Measurements from ENCODE around the gene DIP2C.

GRCh38 chr10:392705-393037 lies 296.8 kb downstream of the DIP2C start:
- TF ChIP-seq CTCF (conservative IDR thresholded peaks at IDR 0.05): no peak
- TF ChIP-seq ZFX (IDR thresholded peaks at IDR 0.05): no peak
